ENCODE measurements around the gene DHRSX. TPM values are rescaled to one million over a fixed set of nuclear protein-coding genes. Genes with fewer than 3 reads are reported as not detected.

Gene DHRSX
- total and polyA plus RNA-seq, 2 donors (not counting 1 experiment from before 2014, with no cell fraction given), result 23.7 to 25.6 TPM

DNA sequence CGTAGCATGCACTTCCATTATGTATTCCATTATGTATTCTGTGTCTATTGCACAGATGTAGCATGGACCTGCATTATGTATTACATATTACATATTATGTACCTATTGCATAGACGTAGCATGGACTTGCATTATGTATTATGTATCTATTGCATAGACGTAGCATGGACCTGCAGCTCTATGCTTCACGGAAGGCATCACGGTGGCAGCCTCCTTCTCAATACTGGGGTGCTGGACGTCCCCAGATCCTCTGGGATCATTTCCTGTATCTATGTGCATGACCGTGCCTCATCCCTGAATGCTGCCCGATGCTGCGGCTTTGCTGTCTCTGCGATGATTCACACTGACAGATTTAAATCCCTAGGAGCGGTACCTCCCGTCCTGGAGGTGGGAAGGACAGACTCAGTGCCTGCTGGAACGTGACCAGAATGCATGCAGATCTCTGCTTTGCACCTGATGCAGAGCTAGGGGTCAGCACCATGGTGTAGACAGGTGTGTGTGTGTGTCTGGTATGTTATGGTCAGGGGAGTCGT, 317.5 kb downstream of the DHRSX start:
- Histone ChIP-seq H3K79me2 (ENCODE audit: control insufficient read depth, insufficient read depth, low read length) (no peaks in the 10 kb centered on the region), H3K9me3 (ENCODE audit: control insufficient read depth, insufficient read depth, low read depth, low read length) (no peaks in the 10 kb centered on the region), H2AFZ (ENCODE audit: low read length) (no peak overlapping the region), H3K27me3 (ENCODE audit: control insufficient read depth, insufficient read depth, low read length) (no peaks in the 10 kb centered on the region), H3K4me3 (replicated peaks in 1 of 4; ENCODE audit: control extremely low read depth in 1 of 4, insufficient read depth in 1 of 4, low read depth in 3 of 4, low read length in 4 of 4) (no peak overlapping the region), H3K36me3 (ENCODE audit: control insufficient read depth, insufficient read depth, low read length) (no peaks in the 10 kb centered on the region), H3K4me1 (ENCODE audit: control insufficient read depth, extremely low read depth, insufficient read depth, low read length) (no peaks in the 10 kb centered on the region), H3K4me2 (ENCODE audit: extremely low read depth, insufficient read depth, low read length) (no peak overlapping the region), H4K20me1 (ENCODE audit: control insufficient read depth, extremely low read depth, insufficient read depth, low read length) (no peaks in the 10 kb centered on the region), H3K9ac (ENCODE audit: insufficient read depth, low read length) (no peak overlapping the region), H3K27ac (ENCODE audit: insufficient read depth, low read length) (no peak overlapping the region)
- TF ChIP-seq, protein P1, sequence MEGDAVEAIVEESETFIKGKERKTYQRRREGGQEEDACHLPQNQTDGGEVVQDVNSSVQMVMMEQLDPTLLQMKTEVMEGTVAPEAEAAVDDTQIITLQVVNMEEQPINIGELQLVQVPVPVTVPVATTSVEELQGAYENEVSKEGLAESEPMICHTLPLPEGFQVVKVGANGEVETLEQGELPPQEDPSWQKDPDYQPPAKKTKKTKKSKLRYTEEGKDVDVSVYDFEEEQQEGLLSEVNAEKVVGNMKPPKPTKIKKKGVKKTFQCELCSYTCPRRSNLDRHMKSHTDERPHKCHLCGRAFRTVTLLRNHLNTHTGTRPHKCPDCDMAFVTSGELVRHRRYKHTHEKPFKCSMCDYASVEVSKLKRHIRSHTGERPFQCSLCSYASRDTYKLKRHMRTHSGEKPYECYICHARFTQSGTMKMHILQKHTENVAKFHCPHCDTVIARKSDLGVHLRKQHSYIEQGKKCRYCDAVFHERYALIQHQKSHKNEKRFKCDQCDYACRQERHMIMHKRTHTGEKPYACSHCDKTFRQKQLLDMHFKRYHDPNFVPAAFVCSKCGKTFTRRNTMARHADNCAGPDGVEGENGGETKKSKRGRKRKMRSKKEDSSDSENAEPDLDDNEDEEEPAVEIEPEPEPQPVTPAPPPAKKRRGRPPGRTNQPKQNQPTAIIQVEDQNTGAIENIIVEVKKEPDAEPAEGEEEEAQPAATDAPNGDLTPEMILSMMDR (conservative IDR thresholded peaks at IDR 0.05 in 1 of 2, IDR thresholded peaks at IDR 0.05 in 1 of 2; ENCODE audit: low read depth in 1 of 2, low read length in 2 of 2), result no peak
- TF ChIP-seq EZH2 (IDR thresholded peaks at IDR 0.05; ENCODE audit: low read length, missing control alignments), result no peak
- no peak for DNase-seq (ENCODE audit: low read depth in 2 of 2)

DNA sequence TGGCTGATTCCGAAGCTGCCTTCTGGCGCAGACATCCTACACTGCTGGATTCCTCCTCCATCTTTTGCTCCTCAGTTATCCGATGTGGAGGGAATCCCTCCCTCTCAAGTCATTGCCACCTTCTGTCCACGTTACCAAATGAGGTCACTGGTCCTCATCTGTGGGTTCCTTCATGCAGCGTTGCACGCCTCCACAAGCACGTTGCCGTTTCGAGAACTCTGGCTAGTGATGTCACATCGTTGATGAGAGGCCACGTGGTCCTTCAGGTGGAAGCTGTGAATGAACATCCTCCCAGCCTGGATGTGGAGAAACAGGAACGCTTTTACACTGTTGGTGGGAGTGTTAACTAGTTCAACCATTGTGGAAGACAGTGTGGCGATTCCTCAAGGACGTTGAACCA, 323.2 kb downstream of the DHRSX start:
- Histone ChIP-seq H2AFZ (ENCODE audit: low read length) (no peak overlapping the region), H3K79me2 (ENCODE audit: control insufficient read depth, insufficient read depth, low read length) (no peaks in the 10 kb centered on the region), H3K4me3 (replicated peaks in 1 of 4; ENCODE audit: control extremely low read depth in 1 of 4, insufficient read depth in 1 of 4, low read depth in 3 of 4, low read length in 4 of 4) (no peak overlapping the region), H4K20me1 (ENCODE audit: control insufficient read depth, extremely low read depth, insufficient read depth, low read length) (no peaks in the 10 kb centered on the region), H3K9ac (ENCODE audit: insufficient read depth, low read length) (no peak overlapping the region), H3K9me3 (ENCODE audit: control insufficient read depth, insufficient read depth, low read depth, low read length) (peaks cover 3% of the 10 kb centered on the region), H3K27me3 (ENCODE audit: control insufficient read depth, insufficient read depth, low read length) (no peaks in the 10 kb centered on the region), H3K27ac (ENCODE audit: insufficient read depth, low read length) (no peak overlapping the region), H3K36me3 (ENCODE audit: control insufficient read depth, insufficient read depth, low read length) (no peaks in the 10 kb centered on the region), H3K4me1 (ENCODE audit: control insufficient read depth, extremely low read depth, insufficient read depth, low read length) (no peaks in the 10 kb centered on the region), H3K4me2 (ENCODE audit: extremely low read depth, insufficient read depth, low read length) (no peak overlapping the region)
- no peak for DNase-seq (ENCODE audit: low read depth in 2 of 2)
- no peak for TF ChIP-seq EZH2 (IDR thresholded peaks at IDR 0.05; ENCODE audit: low read length, missing control alignments)
- TF ChIP-seq, protein P1 (conservative IDR thresholded peaks at IDR 0.05 in 1 of 2, IDR thresholded peaks at IDR 0.05 in 1 of 2; ENCODE audit: low read depth in 1 of 2, low read length in 2 of 2), result no peak

DNA sequence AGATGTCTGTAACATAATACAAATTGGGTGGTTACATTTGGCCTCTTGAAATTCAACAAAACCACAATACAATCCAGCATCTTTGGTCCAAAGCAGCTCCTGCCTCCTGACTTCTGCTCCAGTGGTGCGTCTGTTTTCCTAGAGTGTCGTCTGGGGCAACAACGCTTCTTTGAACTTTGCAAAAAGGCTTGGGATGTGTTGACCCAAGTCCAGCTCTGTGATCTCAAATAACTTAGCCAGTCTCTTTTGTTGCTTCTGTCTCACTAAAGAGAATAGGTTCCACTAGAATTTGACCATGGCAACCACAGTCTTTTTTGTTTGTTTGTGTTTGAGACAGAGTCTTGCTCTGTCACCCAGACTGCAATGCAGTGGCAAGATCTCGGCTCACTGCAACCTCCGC, 324.0 kb downstream of the DHRSX start:
- H3K9me3 ChIP-seq (ENCODE audit: control insufficient read depth, insufficient read depth, low read depth, low read length), result peaks cover 3% of the 10 kb centered on the region
- DNase-seq (ENCODE audit: low read depth in 2 of 2), result no peak
- H3K79me2 ChIP-seq (ENCODE audit: control insufficient read depth, insufficient read depth, low read length), result no peaks in the 10 kb centered on the region
- no peak overlapping the region for H2AFZ ChIP-seq (ENCODE audit: low read length)
- no peak overlapping the region for H3K9ac ChIP-seq (ENCODE audit: insufficient read depth, low read length)
- no peak for TF ChIP-seq EZH2 (IDR thresholded peaks at IDR 0.05; ENCODE audit: low read length, missing control alignments)
- TF ChIP-seq, protein P1 (conservative IDR thresholded peaks at IDR 0.05 in 1 of 2, IDR thresholded peaks at IDR 0.05 in 1 of 2; ENCODE audit: low read depth in 1 of 2, low read length in 2 of 2), result no peak
- no peak overlapping the region for H3K4me2 ChIP-seq (ENCODE audit: extremely low read depth, insufficient read depth, low read length)
- no peaks in the 10 kb centered on the region for H4K20me1 ChIP-seq (ENCODE audit: control insufficient read depth, extremely low read depth, insufficient read depth, low read length)
- H3K27ac ChIP-seq (ENCODE audit: insufficient read depth, low read length), result no peak overlapping the region
- H3K36me3 ChIP-seq (ENCODE audit: control insufficient read depth, insufficient read depth, low read length), result no peaks in the 10 kb centered on the region
- H3K27me3 ChIP-seq (ENCODE audit: control insufficient read depth, insufficient read depth, low read length), result no peaks in the 10 kb centered on the region
- H3K4me3 ChIP-seq (replicated peaks in 1 of 4; ENCODE audit: control extremely low read depth in 1 of 4, insufficient read depth in 1 of 4, low read depth in 3 of 4, low read length in 4 of 4), result no peak overlapping the region
- no peaks in the 10 kb centered on the region for H3K4me1 ChIP-seq (ENCODE audit: control insufficient read depth, extremely low read depth, insufficient read depth, low read length)
